ENCODE data around the gene CNTRL.
A peak's percentile ranks its signal among the peaks of the same experiment; 100 is the strongest.

CNTRL gene

GRCh38 chr9:121066850-121067249 is 7.9 kb upstream of the CNTRL start:
- no peak overlapping the region for H3K27ac ChIP-seq (ENCODE audit: low read depth, low read length)
- H4K20me1 ChIP-seq (ENCODE audit: control insufficient read depth, insufficient read depth, low read depth, low read length): no peaks in the 10 kb centered on the region
- H3K27me3 ChIP-seq (ENCODE audit: control insufficient read depth, low read length): no peaks in the 10 kb centered on the region
- H3K79me2 ChIP-seq (ENCODE audit: control insufficient read depth, low read length): peaks cover 2% of the 10 kb centered on the region; the same call in 1 of the 2 replicates
- no peak overlapping the region for H3K4me3 ChIP-seq (ENCODE audit: low read length)
- peaks cover 74% of the 10 kb centered on the region for H3K4me1 ChIP-seq (ENCODE audit: control insufficient read depth, low read length)
- H3K9me2 ChIP-seq (replicated peaks; ENCODE audit: control insufficient read depth, low read length): no peaks in the 10 kb centered on the region
- peaks cover 21% of the 10 kb centered on the region for H3F3A ChIP-seq (ENCODE audit: control insufficient read depth, insufficient read depth)
- H3K9me3 ChIP-seq (ENCODE audit: control insufficient read depth, insufficient read depth, low read length): peaks cover 18% of the 10 kb centered on the region; the same call in 1 of the 2 replicates
- peaks cover 27% of the 10 kb centered on the region for H3K36me3 ChIP-seq (ENCODE audit: control insufficient read depth, low read length)
- H3K4me2 ChIP-seq (ENCODE audit: low read length): no peak overlapping the region
- no peak for TF ChIP-seq EZH2phosphoT487 (IDR thresholded peaks at IDR 0.05; ENCODE audit: borderline replicate concordance, low read length)
- TF ChIP-seq, protein P1, sequence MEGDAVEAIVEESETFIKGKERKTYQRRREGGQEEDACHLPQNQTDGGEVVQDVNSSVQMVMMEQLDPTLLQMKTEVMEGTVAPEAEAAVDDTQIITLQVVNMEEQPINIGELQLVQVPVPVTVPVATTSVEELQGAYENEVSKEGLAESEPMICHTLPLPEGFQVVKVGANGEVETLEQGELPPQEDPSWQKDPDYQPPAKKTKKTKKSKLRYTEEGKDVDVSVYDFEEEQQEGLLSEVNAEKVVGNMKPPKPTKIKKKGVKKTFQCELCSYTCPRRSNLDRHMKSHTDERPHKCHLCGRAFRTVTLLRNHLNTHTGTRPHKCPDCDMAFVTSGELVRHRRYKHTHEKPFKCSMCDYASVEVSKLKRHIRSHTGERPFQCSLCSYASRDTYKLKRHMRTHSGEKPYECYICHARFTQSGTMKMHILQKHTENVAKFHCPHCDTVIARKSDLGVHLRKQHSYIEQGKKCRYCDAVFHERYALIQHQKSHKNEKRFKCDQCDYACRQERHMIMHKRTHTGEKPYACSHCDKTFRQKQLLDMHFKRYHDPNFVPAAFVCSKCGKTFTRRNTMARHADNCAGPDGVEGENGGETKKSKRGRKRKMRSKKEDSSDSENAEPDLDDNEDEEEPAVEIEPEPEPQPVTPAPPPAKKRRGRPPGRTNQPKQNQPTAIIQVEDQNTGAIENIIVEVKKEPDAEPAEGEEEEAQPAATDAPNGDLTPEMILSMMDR (IDR thresholded peaks at IDR 0.05; ENCODE audit: low read depth, low read length, poor library complexity, severe bottlenecking): no peak

GRCh38 chr9:121067640-121068039 is 7.1 kb upstream of the CNTRL start:
- Histone ChIP-seq H3K9me3 (ENCODE audit: control insufficient read depth, insufficient read depth, low read length) (peaks cover 18% of the 10 kb centered on the region; the same call in 1 of the 2 replicates), H4K20me1 (ENCODE audit: control insufficient read depth, insufficient read depth, low read depth, low read length) (no peaks in the 10 kb centered on the region), H3K4me3 (ENCODE audit: low read length) (no peak overlapping the region), H3K79me2 (ENCODE audit: control insufficient read depth, low read length) (peaks cover 2% of the 10 kb centered on the region; the same call in 1 of the 2 replicates), H3K9me2 (replicated peaks; ENCODE audit: control insufficient read depth, low read length) (no peaks in the 10 kb centered on the region), H3F3A (ENCODE audit: control insufficient read depth, insufficient read depth) (peaks cover 28% of the 10 kb centered on the region), H3K36me3 (ENCODE audit: control insufficient read depth, low read length) (peaks cover 30% of the 10 kb centered on the region), H3K27me3 (ENCODE audit: control insufficient read depth, low read length) (no peaks in the 10 kb centered on the region), H3K27ac (ENCODE audit: low read depth, low read length) (no peak overlapping the region), H3K4me1 (ENCODE audit: control insufficient read depth, low read length) (peaks cover 73% of the 10 kb centered on the region), H3K4me2 (ENCODE audit: low read length) (no peak overlapping the region)
- TF ChIP-seq, protein P1 (IDR thresholded peaks at IDR 0.05; ENCODE audit: low read depth, low read length, poor library complexity, severe bottlenecking): no peak
- TF ChIP-seq EZH2phosphoT487 (IDR thresholded peaks at IDR 0.05; ENCODE audit: borderline replicate concordance, low read length): no peak

GRCh38 chr9:121069396-121069795 is 5.4 kb upstream of the CNTRL start:
- Histone ChIP-seq H3K4me2 (ENCODE audit: low read length) (peak overlapping the region; percentile 5; the same call in 1 of the 2 replicates), H3K79me2 (ENCODE audit: control insufficient read depth, low read length) (peaks cover 9% of the 10 kb centered on the region), H3K4me3 (ENCODE audit: low read length) (0 out of 2 replicates have a peak overlapping the region, but pooled peaks have one; percentile 14), H3K4me1 (ENCODE audit: control insufficient read depth, low read length) (peaks cover 78% of the 10 kb centered on the region), H3K36me3 (ENCODE audit: control insufficient read depth, low read length) (peaks cover 34% of the 10 kb centered on the region), H3K9me2 (replicated peaks; ENCODE audit: control insufficient read depth, low read length) (no peaks in the 10 kb centered on the region), H3F3A (ENCODE audit: control insufficient read depth, insufficient read depth) (peaks cover 41% of the 10 kb centered on the region), H4K20me1 (ENCODE audit: control insufficient read depth, insufficient read depth, low read depth, low read length) (no peaks in the 10 kb centered on the region), H3K27ac (ENCODE audit: low read depth, low read length) (peak overlapping the region; percentile 43), H3K9me3 (ENCODE audit: control insufficient read depth, insufficient read depth, low read length) (peaks cover 18% of the 10 kb centered on the region; the same call in 1 of the 2 replicates), H3K27me3 (ENCODE audit: control insufficient read depth, low read length) (no peaks in the 10 kb centered on the region)
- TF ChIP-seq, protein P1 (IDR thresholded peaks at IDR 0.05; ENCODE audit: low read depth, low read length, poor library complexity, severe bottlenecking): no peak
- no peak for TF ChIP-seq EZH2phosphoT487 (IDR thresholded peaks at IDR 0.05; ENCODE audit: borderline replicate concordance, low read length)
